Pancreas (tissue), 10 donors: ENCODE results near the gene KCNG2. TPM values are rescaled to one million over a fixed set of nuclear protein-coding genes. Genes with fewer than 3 reads are reported as not detected.

ENCODE experiments used
- ATAC-seq, 4 donors: fragments of 200-7000 bp; cut with Tn5 transposase; one replicate each; pipeline versions ENCODE4 v1.8.0 to v1.9.1; 2020; ENCODE audit warnings: mild to moderate bottlenecking in 4 of 4, moderate library complexity in 4 of 4
- DNase-seq, 6 donors: peaks; one replicate each; pipeline ENCODE4 v3.0.0-alpha.2; 2020
- FAIRE-seq: peaks from 2 replicates; lab custom pipeline; 2012; peaks lifted over from hg19 to GRCh38; lab: Jason Lieb, UNC
- H3K27ac ChIP-seq, 4 donors: fragments of 200-600 bp; sonication (generic); 1 replicate in 3 of 4; 2 replicates in 1 of 4; pipeline versions ENCODE4 v1.5.0 to v1.8.0; 2020
- H3K27me3 ChIP-seq, 4 donors: fragments of 200-600 bp; one replicate each; pipeline ENCODE4 v1.8.0; 2021
- H3K36me3 ChIP-seq, 3 donors: fragments of 200-600 bp; sonication (generic) in 1 of 3; one replicate each; pipeline versions ENCODE4 v1.5.0 to v1.8.0; 2020 to 2021
- H3K4me1 ChIP-seq, 3 donors: fragments of 200-600 bp; one replicate each; pipeline ENCODE4 v1.8.0; 2021
- H3K4me3 ChIP-seq, 4 donors: fragments of 200-600 bp; sonication (generic) in 2 of 4; one replicate each; pipeline versions ENCODE4 v1.5.0 to v1.8.0; 2020 to 2021
- H3K9me3 ChIP-seq, 4 donors: fragments of 200-600 bp; one replicate each; pipeline ENCODE4 v1.8.0; 2021
- WGBS, 2 donors: extraction: QIAGEN DNeasy Blood & Tissue Kit; methylation state at CpG; one replicate each; pipeline ENCODE4 v1.1.7; 2013; 5-methylcytosine and 5-hydroxymethylcytosine counted together
- intact Hi-C, 3 donors: fragments of 100-400 bp; cut with DNase I; formaldehyde crosslinking; loops; one replicate each; pipeline versions ENCODE4 v1.11.1 to v1.14.2; 2022
- polyA plus RNA-seq, 2 donors: library from polyadenylated mRNA; stranded (reverse); fragments of 200-250 nt; gene quantifications; one replicate each; pipeline ENCODE4 v1.2.3, GENCODE V29; 2013
- total RNA-seq, 6 donors: library from RNA; stranded (reverse); fragmentation: NEBNext Ultra II Directional in 4 of 6; extraction: Animal tissue kit (Norgen Biotek cat#: 25700) in 4 of 6; gene quantifications; one replicate each; pipeline versions ENCODE4 v1.2.1 to v1.2.4, GENCODE V29; 2021 to 2023
- TF ChIP-seq, protein P1 (sequence below), 4 donors: fragments of 200-600 bp; sonication (generic) in 3 of 4; IDR thresholded peaks; one replicate each; pipeline versions ENCODE4 v1.5.0 to v1.8.0; 2021; ENCODE audit warnings: antibody characterized with exemption in 4 of 4
- donor health status: healthy with polysubstance abuse.
- donor health status: DM: no; HTN: no; CAD: no; lungs with moderate emphysema.
- donor health status: DM: no; HTN: no; CAD: no.
- donor health status: control.
- donor health status: control.
- donor health status: Bipolar disorder and iron deficiency.
- donor health status: DM: yes; HTN: yes; CAD: no.
- donor health status: DM: no; HTN: no; CAD: no.
- donor health status: DM: no; HTN: no; CAD: no.
- donor health status: DM: yes; HTN: yes; CAD: no.

KCNG2 gene
- total and polyA plus RNA-seq, 8 donors, result 0.12 to 0.22 (median 0.13) TPM; not detected in 5

DNA sequence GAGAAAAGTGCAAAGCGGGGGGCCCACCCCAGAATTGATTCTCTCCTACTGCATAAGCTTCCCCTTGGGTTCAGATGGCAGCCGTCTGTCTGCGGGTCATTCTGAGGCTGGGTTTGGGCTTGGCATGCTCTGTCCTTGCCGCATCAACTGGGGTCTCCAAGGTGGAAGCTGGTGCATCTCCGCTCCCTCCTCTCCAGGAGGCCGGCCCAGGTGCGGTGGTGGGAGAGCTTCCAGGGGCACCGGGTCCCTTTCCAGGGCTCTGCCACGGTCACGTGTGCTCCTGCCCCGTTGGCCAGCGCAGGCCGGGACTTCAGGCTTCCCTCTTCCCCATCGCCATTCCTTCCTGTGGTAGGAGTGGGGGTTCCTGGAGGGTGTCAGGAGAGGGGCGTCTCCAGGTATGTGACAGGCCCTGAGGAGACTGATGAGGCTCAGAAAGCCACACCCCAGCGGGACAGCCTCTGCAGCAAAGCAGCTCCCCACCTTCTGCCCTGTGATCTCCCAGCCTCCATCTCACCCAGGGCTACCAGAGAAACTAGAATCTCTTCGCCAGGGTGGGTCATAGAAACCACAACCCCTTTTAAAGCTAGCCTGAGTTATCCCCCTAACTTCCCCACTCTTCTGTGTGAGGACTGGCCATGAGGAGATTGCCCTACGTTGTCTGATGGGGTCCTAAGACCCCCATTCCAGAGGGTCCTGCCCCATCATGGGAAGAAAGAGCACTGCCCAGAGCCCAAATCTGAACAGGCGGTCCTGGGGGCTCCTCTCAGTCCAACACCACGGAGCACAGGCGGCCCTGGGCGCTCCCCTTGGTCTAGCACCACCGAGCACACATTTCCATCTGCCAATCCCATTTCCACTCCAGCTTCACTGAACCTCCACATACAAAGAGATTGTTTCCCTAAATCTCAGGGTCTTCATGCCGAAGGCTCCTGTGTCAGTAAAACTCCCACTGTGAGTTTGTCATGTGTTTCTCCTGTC is 77.1 kb downstream of the KCNG2 start:
- H3K9me3 ChIP-seq, result no peaks in the 10 kb centered on the region
- no peaks in the 10 kb centered on the region for H3K27me3 ChIP-seq
- ATAC-seq (no peak), DNase-seq (no peak), FAIRE-seq (no peak)
- TF ChIP-seq, protein P1, sequence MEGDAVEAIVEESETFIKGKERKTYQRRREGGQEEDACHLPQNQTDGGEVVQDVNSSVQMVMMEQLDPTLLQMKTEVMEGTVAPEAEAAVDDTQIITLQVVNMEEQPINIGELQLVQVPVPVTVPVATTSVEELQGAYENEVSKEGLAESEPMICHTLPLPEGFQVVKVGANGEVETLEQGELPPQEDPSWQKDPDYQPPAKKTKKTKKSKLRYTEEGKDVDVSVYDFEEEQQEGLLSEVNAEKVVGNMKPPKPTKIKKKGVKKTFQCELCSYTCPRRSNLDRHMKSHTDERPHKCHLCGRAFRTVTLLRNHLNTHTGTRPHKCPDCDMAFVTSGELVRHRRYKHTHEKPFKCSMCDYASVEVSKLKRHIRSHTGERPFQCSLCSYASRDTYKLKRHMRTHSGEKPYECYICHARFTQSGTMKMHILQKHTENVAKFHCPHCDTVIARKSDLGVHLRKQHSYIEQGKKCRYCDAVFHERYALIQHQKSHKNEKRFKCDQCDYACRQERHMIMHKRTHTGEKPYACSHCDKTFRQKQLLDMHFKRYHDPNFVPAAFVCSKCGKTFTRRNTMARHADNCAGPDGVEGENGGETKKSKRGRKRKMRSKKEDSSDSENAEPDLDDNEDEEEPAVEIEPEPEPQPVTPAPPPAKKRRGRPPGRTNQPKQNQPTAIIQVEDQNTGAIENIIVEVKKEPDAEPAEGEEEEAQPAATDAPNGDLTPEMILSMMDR (IDR thresholded peaks at IDR 0.05), result no peak
- intact Hi-C loops, result no loop called here
- 67 to 73% methylated on average over 24 of the region's 24 CpGs for WGBS, 2 donors
- H3K4me3 ChIP-seq, result no peak overlapping the region
- H3K4me1 ChIP-seq, result no peaks in the 10 kb centered on the region
- H3K27ac ChIP-seq, result no peak overlapping the region
- no peaks in the 10 kb centered on the region for H3K36me3 ChIP-seq

- intact Hi-C loops, result no loop called here
- FAIRE-seq (no peak), ATAC-seq (no peak), DNase-seq (peak in 1 of 6 donors; percentile 30)
- H3K4me1 ChIP-seq, result no peaks in the 10 kb centered on the region
- H3K27ac ChIP-seq, result no peak overlapping the region
- WGBS, 2 donors, result 72 to 78% methylated on average over 15 of the region's 15 CpGs
- no peak overlapping the region for H3K4me3 ChIP-seq
- H3K27me3 ChIP-seq, result no peaks in the 10 kb centered on the region
- no peaks in the 10 kb centered on the region for H3K9me3 ChIP-seq
- H3K36me3 ChIP-seq, result no peaks in the 10 kb centered on the region
- TF ChIP-seq, protein P1 (IDR thresholded peaks at IDR 0.05), result no peak
These were observed 77.8 kb downstream of the KCNG2 start for GRCh38 chr18:79875531-79875919.

DNA sequence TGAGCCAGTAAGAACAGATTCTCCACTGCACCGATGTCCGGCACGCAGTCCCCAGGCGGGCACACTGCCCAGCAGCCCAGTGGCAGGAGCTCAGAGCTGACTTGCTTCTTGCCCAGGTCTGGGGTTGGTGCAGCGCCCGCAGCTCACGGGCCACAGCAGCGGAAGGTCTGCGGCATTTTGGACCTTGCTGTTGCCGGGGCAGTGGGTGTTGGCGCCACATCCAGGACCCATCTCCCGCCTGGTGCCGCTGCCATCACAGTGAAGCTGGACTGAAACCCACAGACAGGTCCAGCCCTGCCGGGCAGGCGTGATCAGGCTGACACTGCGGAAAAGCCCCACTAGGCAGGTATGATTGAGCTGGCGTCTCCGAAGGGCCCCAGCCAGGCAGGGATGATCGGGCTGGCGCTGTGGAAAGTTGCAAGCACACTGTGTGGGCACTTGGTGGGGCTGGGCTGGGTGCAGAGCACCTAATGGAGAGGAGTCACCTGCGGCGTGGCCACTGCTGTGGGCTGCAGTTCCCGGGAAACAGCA is 78.3 kb downstream of the KCNG2 start:
- TF ChIP-seq, protein P1 (IDR thresholded peaks at IDR 0.05), result no peak
- intact Hi-C loops, result no loop called here
- no peaks in the 10 kb centered on the region for H3K9me3 ChIP-seq
- 75 to 89% methylated on average over 23 of the region's 23 CpGs for WGBS, 2 donors
- no peak for FAIRE-seq
- no peaks in the 10 kb centered on the region for H3K27me3 ChIP-seq
- H3K27ac ChIP-seq, result no peak overlapping the region
- no peaks in the 10 kb centered on the region for H3K4me1 ChIP-seq
- DNase-seq, result peak in 2 of 6 donors; percentile 22 to 55
- H3K4me3 ChIP-seq, result no peak overlapping the region
- ATAC-seq, result no peak
- no peaks in the 10 kb centered on the region for H3K36me3 ChIP-seq

DNA sequence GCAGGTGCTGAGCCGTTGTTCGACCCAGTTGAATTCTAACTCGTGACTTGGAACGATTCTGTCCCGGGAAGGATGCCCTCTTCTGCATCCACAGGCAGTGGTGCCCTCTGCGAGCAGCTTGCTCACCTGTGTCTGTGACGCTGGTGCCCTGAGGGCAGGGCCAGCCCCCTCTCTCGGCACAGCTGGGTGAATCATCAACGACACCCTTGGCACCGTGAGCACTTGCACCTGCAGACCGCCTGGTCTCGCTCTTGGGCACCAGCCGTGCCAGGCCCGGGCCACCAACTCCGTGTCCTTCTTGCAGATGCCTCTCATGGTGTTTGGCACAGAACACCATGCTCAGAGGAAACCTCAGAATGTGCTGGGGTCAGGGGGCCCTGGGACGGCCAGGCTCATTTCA is 78.8 kb downstream of the KCNG2 start:
- WGBS, 2 donors, result 65 to 76% methylated on average over 16 of the region's 16 CpGs
- Histone ChIP-seq H3K4me3 (no peak overlapping the region), H3K4me1 (no peaks in the 10 kb centered on the region), H3K27ac (no peak overlapping the region), H3K36me3 (no peaks in the 10 kb centered on the region), H3K9me3 (no peaks in the 10 kb centered on the region), H3K27me3 (no peaks in the 10 kb centered on the region)
- DNase-seq (peak in 1 of 6 donors; percentile 45), ATAC-seq (no peak), FAIRE-seq (no peak)
- TF ChIP-seq, protein P1 (IDR thresholded peaks at IDR 0.05), result no peak
- intact Hi-C loops, result no loop called here
